Fibroblast of peridontal ligament (primary cell): ENCODE measurements around the gene RAI14.
A peak's percentile ranks its signal among the peaks of the same experiment; 100 is the strongest.
"Not testable (repeated sequence)": the region's sequence is repeated elsewhere in the genome, so short reads cannot be mapped to it uniquely, and the experiment has no call there.

Experiments used
- DNase-seq: peaks from one replicate; pipeline ENCODE4 v3.0.0-alpha.2; 2010; ENCODE audit errors: extremely low read depth

RAI14 gene

DNA sequence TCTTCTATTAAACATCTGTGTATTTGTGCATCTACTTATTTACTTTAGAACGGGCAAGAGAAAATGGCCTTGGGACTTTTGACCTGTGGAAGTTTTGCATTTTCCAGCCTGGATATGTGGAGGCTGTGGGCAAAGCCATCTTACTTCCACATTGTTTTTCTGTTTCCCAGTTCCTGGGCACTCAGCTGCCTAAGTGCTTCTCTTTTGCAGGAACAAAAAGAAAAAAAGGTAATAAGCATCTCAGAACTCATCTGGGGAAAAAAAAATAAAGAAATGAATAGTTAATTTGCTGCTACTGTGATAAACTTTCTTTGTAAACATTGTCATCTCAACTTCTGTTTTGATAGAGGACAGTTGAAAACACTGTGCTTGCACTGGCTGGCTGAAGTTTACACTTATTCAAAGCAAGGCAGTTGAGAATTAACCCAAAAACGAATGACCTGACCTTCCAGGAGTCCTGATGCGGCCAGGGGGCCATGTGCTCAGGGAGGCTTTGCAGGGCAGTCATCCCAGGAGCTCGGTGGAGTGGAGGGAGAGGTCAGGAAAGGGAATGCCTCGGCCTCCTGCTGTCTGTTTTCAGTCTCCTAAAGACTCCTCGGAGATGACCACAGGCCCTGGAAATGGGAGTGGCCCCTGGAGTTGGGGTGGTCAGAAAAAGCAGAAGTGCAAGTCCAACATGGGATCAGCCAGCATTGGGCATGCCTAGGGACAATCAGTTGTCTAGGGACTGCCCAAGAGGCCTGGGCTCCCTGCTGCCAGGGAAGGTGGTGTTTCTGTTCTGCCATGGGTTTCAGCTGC is 75.5 kb downstream of the RAI14 start:
- no peak for DNase-seq

DNA sequence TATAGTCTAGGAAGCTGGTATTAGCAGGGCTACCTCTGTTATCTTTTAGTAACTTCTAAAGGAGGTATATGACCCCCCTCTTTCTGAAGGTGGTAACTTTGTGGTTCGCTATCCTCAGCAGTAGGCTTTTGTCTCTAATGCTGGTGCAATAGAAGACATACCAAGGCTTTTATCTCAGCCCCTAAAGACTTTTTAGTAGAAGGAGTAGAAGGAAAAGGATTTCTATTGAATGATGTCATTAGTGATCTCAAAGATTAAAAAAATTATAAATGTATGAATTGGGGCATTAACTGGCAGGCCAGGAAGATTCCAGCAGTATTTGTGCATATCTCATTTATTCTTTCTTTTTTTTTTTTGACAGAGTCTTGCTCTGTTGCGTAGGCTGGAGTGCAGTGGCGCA is 78.2 kb downstream of the RAI14 start:
- no peak for DNase-seq

DNA sequence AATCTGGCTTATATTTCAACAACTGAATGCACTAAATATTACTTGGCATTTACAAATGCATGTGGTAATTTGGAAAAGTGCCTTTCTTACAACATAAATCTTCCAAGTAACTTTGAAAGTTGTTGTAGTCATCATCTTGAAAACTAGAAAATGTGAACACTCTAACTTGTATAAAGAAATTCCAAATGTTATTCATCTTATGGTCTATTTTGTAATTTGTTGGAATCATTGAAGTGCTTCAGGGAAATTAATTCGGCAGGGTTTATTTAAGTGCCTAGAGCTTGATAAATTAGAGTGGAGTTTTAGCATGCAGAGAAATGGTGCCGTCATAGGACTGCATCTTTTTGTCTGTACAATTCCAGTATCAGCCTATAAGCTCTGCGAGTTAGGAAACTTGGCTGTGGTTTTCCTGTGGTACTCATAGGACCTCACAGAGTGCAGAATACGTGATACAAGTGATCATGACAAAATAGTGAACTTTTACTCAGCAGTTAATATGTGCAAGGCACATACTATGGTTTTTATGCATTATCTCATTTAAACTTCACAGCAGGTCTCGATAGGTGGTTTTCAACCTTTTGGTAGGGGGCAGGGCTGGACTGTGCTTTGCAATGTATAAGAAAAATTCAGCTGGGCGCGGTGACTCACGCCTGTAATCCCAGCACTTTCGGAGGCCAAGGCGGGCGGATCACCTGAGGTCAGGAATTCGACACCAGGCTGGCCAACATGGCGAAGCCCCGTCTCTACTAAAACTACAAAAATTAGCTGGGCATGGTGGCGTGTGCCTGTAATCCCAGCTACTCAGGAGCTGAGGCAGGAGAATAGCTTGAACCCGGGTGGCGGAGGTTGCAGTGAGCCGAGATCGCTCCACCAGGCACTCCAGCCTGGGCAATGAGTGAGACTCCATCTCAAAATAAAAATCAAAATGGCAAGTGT is 79.6 kb downstream of the RAI14 start:
- DNase-seq = peak; percentile 93

DNA sequence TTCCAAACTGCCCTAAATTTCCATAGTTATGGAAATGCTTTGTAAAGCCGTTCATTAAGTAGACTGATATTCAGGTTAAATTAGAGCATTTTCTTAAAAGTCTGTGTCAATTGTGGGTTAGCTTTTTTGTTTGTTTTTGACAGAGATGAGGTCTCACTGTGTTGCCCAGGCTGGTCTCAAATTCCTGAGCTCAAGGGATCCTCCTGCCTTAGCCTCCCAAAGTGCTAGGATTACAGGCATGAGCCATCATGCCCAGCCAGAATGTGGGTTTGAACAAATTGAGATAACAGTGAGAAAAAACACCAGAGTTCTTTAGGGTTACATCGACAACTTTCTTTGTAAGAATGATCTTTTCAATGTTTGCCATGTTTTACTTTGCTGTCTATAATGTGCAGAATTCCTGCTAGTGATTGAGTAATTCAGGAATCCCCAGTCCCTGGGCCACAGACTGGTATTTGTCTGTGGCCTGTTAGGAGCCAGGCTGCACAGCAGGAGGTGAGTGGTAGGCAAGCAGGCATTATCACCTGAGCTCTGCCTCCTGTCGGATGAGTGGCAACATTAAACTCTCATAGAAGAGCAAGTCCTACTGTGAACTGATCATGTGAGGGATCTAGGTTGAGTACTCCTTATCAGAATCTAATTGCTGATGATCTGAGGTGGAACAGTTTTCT is 80.5 kb downstream of the RAI14 start:
- no peak for DNase-seq

GRCh38 chr5:34737731-34738130 is 81.6 kb downstream of the RAI14 start:
- DNase-seq = no peak

DNA sequence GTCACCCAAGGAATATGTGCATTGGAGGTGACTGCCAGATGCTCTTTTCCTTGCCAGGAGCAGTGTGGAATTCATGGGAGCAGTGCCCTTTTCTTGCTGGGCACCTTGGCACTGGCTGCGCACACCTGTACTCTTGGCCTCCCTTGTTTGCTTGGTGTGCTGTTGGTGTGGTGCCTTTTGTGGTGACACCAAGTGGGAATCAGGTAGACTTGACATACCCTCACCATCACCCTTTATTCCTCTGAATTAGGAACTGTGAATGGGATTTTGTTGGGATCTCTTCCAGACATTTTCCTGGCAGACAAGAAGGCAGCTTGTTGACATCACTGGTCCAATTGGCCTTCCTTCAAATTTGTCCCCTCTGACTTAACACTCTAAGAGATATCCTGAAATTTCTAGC is 82.3 kb downstream of the RAI14 start:
- DNase-seq = no peak

- no peak for DNase-seq
These were observed 84.3 kb downstream of the RAI14 start for GRCh38 chr5:34740389-34740806.

GRCh38 chr5:34742061-34742460 is 85.9 kb downstream of the RAI14 start:
- DNase-seq = no peak

DNA sequence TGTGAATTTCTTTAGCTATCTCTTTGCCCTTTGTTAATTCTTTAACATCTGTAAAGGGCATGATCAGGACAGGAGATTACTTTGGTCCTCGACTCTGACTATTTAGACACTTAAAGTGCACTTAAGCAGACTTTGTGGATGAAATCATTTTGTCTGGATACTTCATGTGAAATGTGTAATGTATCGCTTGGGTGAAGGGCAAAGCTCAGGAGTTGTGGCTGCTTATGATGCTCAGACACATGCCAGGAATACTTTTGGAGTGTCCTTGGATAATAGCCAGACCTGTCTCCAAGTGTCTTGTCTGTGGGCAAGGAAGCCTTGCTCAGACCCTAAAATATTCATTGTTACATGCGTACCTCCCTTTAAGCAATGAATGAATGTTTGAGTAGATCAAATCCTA is 87.8 kb downstream of the RAI14 start:
- peak; percentile 43 for DNase-seq

DNA sequence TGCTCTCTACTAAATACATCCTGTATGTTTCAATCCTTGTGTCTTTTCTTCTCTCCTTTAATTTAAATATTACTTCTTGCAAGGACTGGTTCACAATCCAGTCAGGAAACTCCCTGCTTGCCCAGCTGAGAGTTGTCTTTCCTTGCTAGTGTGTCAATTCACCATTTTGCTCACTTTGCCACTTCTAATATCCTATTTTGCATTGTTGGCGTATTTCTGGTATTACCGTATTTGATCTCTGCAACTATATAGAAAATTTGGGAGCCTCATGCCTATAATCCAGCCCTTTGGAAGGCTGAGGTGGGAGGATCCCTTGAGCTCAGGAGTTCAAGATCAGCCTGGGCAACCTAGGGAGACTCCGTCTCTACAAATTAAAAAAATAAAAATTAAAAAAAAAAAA is 92.3 kb downstream of the RAI14 start:
- no peak for DNase-seq

DNA sequence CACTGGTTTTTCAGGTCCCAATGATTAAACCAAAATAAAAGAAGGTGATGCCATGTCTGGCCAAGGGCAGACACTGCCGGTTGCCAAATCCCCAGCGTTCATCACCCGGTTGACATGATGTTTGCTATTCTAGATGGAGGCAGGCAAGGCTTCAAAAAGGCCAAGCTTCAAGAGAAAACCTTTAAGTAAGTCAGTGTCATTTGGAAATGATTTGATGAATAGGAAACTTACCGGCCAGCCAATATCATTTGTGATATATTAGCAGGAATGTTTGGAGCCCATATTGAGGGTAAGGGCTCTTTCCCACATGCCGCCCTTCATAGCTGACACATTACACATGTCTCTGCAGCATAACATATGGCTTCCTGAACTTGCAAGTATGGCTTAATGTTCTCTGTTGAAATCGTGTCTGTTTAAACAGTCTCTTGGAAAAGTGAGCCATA is 93.3 kb downstream of the RAI14 start:
- DNase-seq = peak; percentile 82

- no peak for DNase-seq
These were observed 94.1 kb downstream of the RAI14 start for GRCh38 chr5:34750206-34750605.

GRCh38 chr5:34751807-34752736 is 95.9 kb downstream of the RAI14 start:
- DNase-seq = no peak

DNA sequence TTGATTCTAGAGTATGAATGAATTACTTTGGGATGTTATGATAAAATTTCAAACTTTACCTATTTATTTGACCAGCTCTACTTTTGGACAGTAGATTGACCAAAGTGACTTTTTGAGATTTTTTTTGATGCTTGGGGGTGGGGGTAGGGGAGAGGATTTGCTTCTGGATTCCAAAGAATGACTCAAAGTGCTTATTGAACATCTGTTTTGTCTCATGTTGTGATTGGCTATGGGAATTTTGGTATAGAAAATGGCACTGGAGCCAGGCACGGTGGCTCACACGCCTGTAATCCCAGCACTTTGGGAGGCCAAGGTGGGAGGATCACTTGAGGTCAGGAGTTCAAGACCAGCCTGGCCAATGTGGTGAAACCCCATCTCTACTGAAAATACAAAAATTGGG is 97.1 kb downstream of the RAI14 start:
- DNase-seq = not testable (repeated sequence)

DNA sequence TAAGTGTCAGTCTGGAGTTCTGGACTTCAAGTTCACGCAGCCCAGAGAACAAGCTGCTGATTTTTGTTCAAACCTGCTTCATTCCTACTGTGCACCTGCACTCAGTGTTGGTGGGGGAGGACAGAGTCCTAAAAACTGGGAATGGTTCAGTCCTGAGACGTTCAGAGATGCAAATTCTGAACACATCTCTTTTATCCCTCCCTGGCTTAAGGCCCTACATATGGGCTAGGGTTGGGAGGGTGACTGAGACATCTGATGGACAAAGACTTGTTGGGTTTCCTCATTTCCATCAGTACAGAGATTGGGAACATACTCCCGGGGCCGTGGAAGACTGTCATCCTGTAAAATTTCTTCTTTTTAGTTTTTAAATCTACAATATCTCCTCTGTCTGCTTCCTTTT is 99.8 kb downstream of the RAI14 start:
- DNase-seq = no peak

- DNase-seq = peak; percentile 50
These were observed 100.9 kb downstream of the RAI14 start for GRCh38 chr5:34756781-34757624.

- no peak for DNase-seq
These were observed 102.4 kb downstream of the RAI14 start for GRCh38 chr5:34758514-34758913.

DNA sequence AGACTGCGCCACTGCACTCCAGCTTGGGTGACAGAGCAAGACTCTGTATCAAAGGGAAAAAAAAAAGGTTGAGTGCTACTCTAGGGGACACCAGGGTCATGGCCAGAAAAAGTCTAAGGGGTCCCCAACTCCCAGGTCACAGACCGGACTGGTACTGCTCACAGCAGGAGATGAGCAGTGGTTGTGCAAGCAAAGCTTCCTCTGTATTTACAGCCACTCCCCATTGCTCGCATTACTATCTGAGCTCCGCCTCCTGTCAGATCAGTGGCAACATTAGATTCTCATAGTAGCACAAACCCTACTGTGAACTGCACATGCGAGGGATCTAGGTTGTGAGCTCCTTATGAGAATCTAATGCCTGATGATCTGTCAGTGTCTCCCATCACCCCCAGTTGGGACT is 103.1 kb downstream of the RAI14 start:
- not testable (repeated sequence) for DNase-seq

GRCh38 chr5:34765662-34766061 is 109.5 kb downstream of the RAI14 start:
- DNase-seq = no peak

DNA sequence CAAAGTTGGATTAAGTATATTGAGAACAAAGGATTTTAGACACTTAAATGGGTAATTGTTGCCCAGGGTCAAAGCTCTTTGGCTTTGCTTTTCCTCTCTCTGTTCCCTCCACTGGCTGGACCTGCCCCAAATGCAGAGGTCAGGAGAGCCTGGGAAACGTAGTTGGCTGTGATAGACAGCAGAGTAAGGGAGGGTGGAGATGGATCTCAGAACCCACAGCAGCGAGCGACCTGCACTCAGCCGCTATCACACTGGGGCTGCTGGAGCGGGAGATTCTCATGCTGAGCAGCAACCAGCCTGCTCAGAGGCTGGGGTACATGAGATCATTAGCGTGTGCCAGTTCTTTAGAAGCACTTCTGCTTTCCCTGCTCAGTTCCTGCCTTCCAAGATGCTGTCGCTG is 111.1 kb downstream of the RAI14 start:
- DNase-seq = no peak
